Omental fat pad (tissue), 4 donors: ENCODE data around the gene TIMM21. TPM values are rescaled to one million over a fixed set of nuclear protein-coding genes. Genes with fewer than 3 reads are reported as not detected.
A peak's percentile ranks its signal among the peaks of the same experiment; 100 is the strongest.

Source experiments
- ATAC-seq: fragments of 150-250 bp; one replicate; pipeline ENCODE4 v1.9.1; 2016; ENCODE audit warnings: mild to moderate bottlenecking, moderate library complexity; ENCODE audit not compliant: low FRiP score
- DNase-seq: peaks from one replicate; pipeline ENCODE4 v3.0.0-alpha.2; 2019; ENCODE audit warnings: low spot score
- CTCF ChIP-seq, 3 donors: fragments of 450-650 bp; IDR thresholded peaks; one replicate each; pipeline ENCODE4 v1.5.1; 2016 to 2017; ENCODE audit warnings: antibody characterized with exemption in 3 of 3, mild to moderate bottlenecking in 3 of 3, moderate library complexity in 2 of 3
- total RNA-seq, 4 donors: library from RNA; depleted of rRNA; stranded (reverse); fragments of >200 nt; gene quantifications; one replicate each; pipeline ENCODE4 v1.1.0, GENCODE V29; 2016

The TIMM21 gene
- 10 to 100 TPM; 33.9 to 44.5 (median 38.8) TPM for total RNA-seq

GRCh38 chr18:74147779-74148542 is at the start of gene TIMM21, which contains the start of gene FBXO15:
TSS of gene TIMM21 (plus strand) at chr18:74148523. CDS start at chr18:74148809, 286 bp downstream.
TSS of gene FBXO15 (minus strand) at chr18:74147834. CDS start at chr18:74147785, 49 bp downstream.
- peak; percentile 88 for DNase-seq

GRCh38 chr18:74108460-74108859 is 39.9 kb upstream of the TIMM21 start:
- no peak for DNase-seq
- no peak for TF ChIP-seq CTCF (IDR thresholded peaks at IDR 0.05)
- ATAC-seq = no peak

More at GRCh38 chr18:74147779-74148542, at the start of gene TIMM21, which contains the start of gene FBXO15:
- TF ChIP-seq CTCF (IDR thresholded peaks at IDR 0.05) = no peak
- ATAC-seq = peak; percentile 97

- DNase-seq (no peak), ATAC-seq (no peak)
- no peak for TF ChIP-seq CTCF (IDR thresholded peaks at IDR 0.05)
Measured at GRCh38 chr18:74110149-74110548, 38.2 kb upstream of the TIMM21 start.

- DNase-seq = no peak
- ATAC-seq = no peak
- no peak for TF ChIP-seq CTCF (IDR thresholded peaks at IDR 0.05)
Measured at GRCh38 chr18:74110976-74111375, 37.3 kb upstream of the TIMM21 start.

GRCh38 chr18:74113711-74114110 is 34.6 kb upstream of the TIMM21 start:
- no peak for ATAC-seq
- no peak for TF ChIP-seq CTCF (IDR thresholded peaks at IDR 0.05)
- DNase-seq = no peak

- ATAC-seq = no peak
- DNase-seq = no peak
- TF ChIP-seq CTCF (IDR thresholded peaks at IDR 0.05) = no peak
Measured at GRCh38 chr18:74114116-74114515, 34.2 kb upstream of the TIMM21 start.

GRCh38 chr18:74115046-74115445 is 33.3 kb upstream of the TIMM21 start:
- DNase-seq (no peak), ATAC-seq (no peak)
- TF ChIP-seq CTCF (IDR thresholded peaks at IDR 0.05) = no peak
